Esophagus squamous epithelium (tissue), 4 donors: ENCODE measurements around the gene NR3C2.

Source experiments
- POLR2A ChIP-seq, 4 donors: fragments of 450-650 bp; IDR thresholded peaks; one replicate each; pipeline ENCODE4 v1.6.1; 2017; ENCODE audit warnings: antibody characterized with exemption in 4 of 4, mild to moderate bottlenecking in 4 of 4, moderate library complexity in 3 of 4
- TF ChIP-seq, protein P1 (sequence below), 6 experiments: fragments of 450-650 bp in 4 of 6; fragments of 200-600 bp in 2 of 6; sonication (generic) in 2 of 6; IDR thresholded peaks; one replicate each; pipeline ENCODE4 v1.5.1; 2016 to 2019; ENCODE audit warnings: antibody characterized with exemption in 6 of 6, mild to moderate bottlenecking in 4 of 6, moderate library complexity in 4 of 6

DNA sequence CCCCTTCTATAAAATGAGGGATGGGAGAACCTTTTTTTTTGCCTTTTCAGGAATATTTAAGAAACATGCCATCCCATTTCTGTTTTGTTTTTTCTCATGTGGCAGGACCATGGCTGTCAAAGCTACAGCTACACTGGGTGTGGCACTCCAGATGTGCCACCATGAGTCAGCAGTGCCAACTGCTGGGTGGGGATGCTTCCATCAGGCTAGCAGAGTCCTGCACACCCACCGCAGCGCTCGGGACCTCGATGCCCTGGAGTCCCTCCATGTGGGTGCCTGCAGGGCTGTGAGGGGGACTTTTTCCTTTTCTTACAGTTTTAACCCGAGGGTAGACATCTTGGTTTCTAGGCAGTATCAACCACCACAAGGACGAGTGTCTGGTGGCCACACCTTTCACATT is 352.6 kb downstream of the NR3C2 start:
- TF ChIP-seq, protein P1, sequence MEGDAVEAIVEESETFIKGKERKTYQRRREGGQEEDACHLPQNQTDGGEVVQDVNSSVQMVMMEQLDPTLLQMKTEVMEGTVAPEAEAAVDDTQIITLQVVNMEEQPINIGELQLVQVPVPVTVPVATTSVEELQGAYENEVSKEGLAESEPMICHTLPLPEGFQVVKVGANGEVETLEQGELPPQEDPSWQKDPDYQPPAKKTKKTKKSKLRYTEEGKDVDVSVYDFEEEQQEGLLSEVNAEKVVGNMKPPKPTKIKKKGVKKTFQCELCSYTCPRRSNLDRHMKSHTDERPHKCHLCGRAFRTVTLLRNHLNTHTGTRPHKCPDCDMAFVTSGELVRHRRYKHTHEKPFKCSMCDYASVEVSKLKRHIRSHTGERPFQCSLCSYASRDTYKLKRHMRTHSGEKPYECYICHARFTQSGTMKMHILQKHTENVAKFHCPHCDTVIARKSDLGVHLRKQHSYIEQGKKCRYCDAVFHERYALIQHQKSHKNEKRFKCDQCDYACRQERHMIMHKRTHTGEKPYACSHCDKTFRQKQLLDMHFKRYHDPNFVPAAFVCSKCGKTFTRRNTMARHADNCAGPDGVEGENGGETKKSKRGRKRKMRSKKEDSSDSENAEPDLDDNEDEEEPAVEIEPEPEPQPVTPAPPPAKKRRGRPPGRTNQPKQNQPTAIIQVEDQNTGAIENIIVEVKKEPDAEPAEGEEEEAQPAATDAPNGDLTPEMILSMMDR (IDR thresholded peaks at IDR 0.05), result no peak
- no peak for TF ChIP-seq POLR2A (IDR thresholded peaks at IDR 0.05)
